MM.1S (cell line): ENCODE data around the gene RHOB.

Source experiments
- DNase-seq: peaks from one replicate; pipeline ENCODE4 v3.0.0-alpha.2; 2015
- H2AFZ ChIP-seq: fragments of 300-600 bp; sonication (generic); 2 replicates; pipeline ENCODE4 v1.6.0; 2016; ENCODE audit warnings: antibody characterized with exemption, low read length
- H3F3A ChIP-seq: fragments of 300-600 bp; sonication (generic); 2 replicates; pipeline ENCODE4 v1.6.1; 2016; ENCODE audit warnings: mild to moderate bottlenecking, antibody characterized with exemption, low read length, moderate library complexity, mixed read lengths; ENCODE audit not compliant: insufficient read depth
- H3K27ac ChIP-seq: fragments of 300-600 bp; sonication (generic); 2 replicates; pipeline ENCODE4 v1.5.1; 2016; ENCODE audit warnings: mild to moderate bottlenecking, low read length
- H3K27me3 ChIP-seq: fragments of 300-600 bp; sonication (generic); replicated peaks from 2 replicates; pipeline ENCODE4 v1.6.0; 2016; ENCODE audit warnings: low read length; ENCODE audit not compliant: insufficient read depth
- H3K36me3 ChIP-seq: fragments of 300-600 bp; sonication (generic); replicated peaks from 2 replicates; pipeline ENCODE4 v1.6.1; 2016; ENCODE audit warnings: mild to moderate bottlenecking, low read length, mixed read lengths; ENCODE audit not compliant: insufficient read depth
- H3K4me1 ChIP-seq: fragments of 300-600 bp; sonication (generic); 2 replicates; pipeline ENCODE4 v1.6.1; 2016; ENCODE audit warnings: low read length, mixed read lengths
- H3K4me2 ChIP-seq: fragments of 300-600 bp; sonication (generic); 2 replicates; pipeline ENCODE4 v1.6.0; 2016; ENCODE audit warnings: low read depth, low read length
- H3K4me3 ChIP-seq: fragments of 300-600 bp; sonication (generic); 2 replicates; pipeline ENCODE4 v1.5.1; 2016; ENCODE audit warnings: low read length, mixed read lengths
- H3K79me2 ChIP-seq: fragments of 300-600 bp; sonication (generic); 2 replicates; pipeline ENCODE4 v1.6.1; 2016; ENCODE audit warnings: mixed run types, low read length, mixed read lengths
- H3K9ac ChIP-seq: fragments of 300-600 bp; sonication (generic); 2 replicates; pipeline ENCODE4 v1.6.1; 2016; ENCODE audit warnings: low read length, mixed read lengths
- H3K9me2 ChIP-seq: fragments of 300-600 bp; sonication (generic); replicated peaks from 2 replicates; pipeline ENCODE4 v1.6.1; 2016; ENCODE audit warnings: mild to moderate bottlenecking, low read length, mixed read lengths; ENCODE audit not compliant: insufficient read depth
- H3K9me3 ChIP-seq: fragments of 300-600 bp; sonication (generic); replicated peaks from 2 replicates; pipeline ENCODE4 v1.6.1; 2016; ENCODE audit warnings: mild to moderate bottlenecking, low read length, mixed read lengths; ENCODE audit not compliant: insufficient read depth
- H4K20me1 ChIP-seq: fragments of 300-600 bp; sonication (generic); 2 replicates; pipeline ENCODE4 v1.6.1; 2016; ENCODE audit warnings: mild to moderate bottlenecking, low read length, moderate library complexity, mixed read lengths; ENCODE audit not compliant: insufficient read depth
- CTCF ChIP-seq: fragments of 300-600 bp; sonication (generic); IDR thresholded peaks from 2 replicates; pipeline ENCODE4 v1.5.1; 2016; ENCODE audit warnings: antibody characterized with exemption, low read length, mixed read lengths
- EZH2 ChIP-seq: fragments of 300-600 bp; sonication (generic); optimal IDR thresholded peaks from 2 replicates; pipeline ENCODE3; 2017; ENCODE audit warnings: low read depth, mild to moderate bottlenecking, antibody characterized with exemption, low read length, mixed read lengths
- EZH2phosphoT487 ChIP-seq: fragments of 300-600 bp; sonication (generic); IDR thresholded peaks from 2 replicates; pipeline ENCODE4 v1.6.1; 2018; ENCODE audit warnings: antibody characterized with exemption, low read length

The RHOB gene

GRCh38 chr2:20423847-20424246 is 23.0 kb upstream of the RHOB start:
- peak overlapping the region; percentile 60 for H3K4me3 ChIP-seq
- DNase-seq = peak; percentile 24
- peaks cover 64% of the 10 kb centered on the region for H3K4me1 ChIP-seq
- H3K27ac ChIP-seq = peak overlapping the region; percentile 98
- H3K9ac ChIP-seq = peak overlapping the region; percentile 87
- no peak overlapping the region for H2AFZ ChIP-seq
- H3K27me3 ChIP-seq = no peaks in the 10 kb centered on the region
- peak overlapping the region; percentile 96 for H3K4me2 ChIP-seq
- H3K9me3 ChIP-seq = no peaks in the 10 kb centered on the region
- H3F3A ChIP-seq = peaks cover 26% of the 10 kb centered on the region
- H3K9me2 ChIP-seq = no peaks in the 10 kb centered on the region
- H3K79me2 ChIP-seq = peaks cover 17% of the 10 kb centered on the region
- TF ChIP-seq EZH2 = no peak
- TF ChIP-seq CTCF = no peak
- TF ChIP-seq EZH2phosphoT487 = no peak
- H4K20me1 ChIP-seq = no peaks in the 10 kb centered on the region
- H3K36me3 ChIP-seq = no peaks in the 10 kb centered on the region

GRCh38 chr2:20424300-20425290 is 22.3 kb upstream of the RHOB start:
- Histone ChIP-seq H3K79me2 (peaks cover 17% of the 10 kb centered on the region), H4K20me1 (no peaks in the 10 kb centered on the region), H3K4me1 (peaks cover 63% of the 10 kb centered on the region), H3K4me3 (peak overlapping the region; percentile 60), H2AFZ (0 out of 2 replicates have a peak overlapping the region, but pooled peaks have one; percentile 0), H3K9ac (peak overlapping the region; percentile 87), H3K27ac (peak overlapping the region; percentile 98), H3K4me2 (peak overlapping the region; percentile 96), H3K27me3 (no peaks in the 10 kb centered on the region), H3K36me3 (no peaks in the 10 kb centered on the region), H3K9me3 (no peaks in the 10 kb centered on the region), H3F3A (peaks cover 26% of the 10 kb centered on the region), H3K9me2 (no peaks in the 10 kb centered on the region)
- TF ChIP-seq EZH2 = no peak
- no peak for TF ChIP-seq CTCF
- TF ChIP-seq EZH2phosphoT487 = no peak
- peak; percentile 98 for DNase-seq

GRCh38 chr2:20425371-20425881 is 21.4 kb upstream of the RHOB start:
- peak overlapping the region; percentile 98 for H3K27ac ChIP-seq

More at GRCh38 chr2:20425371-20425881, 21.4 kb upstream of the RHOB start:
- TF ChIP-seq CTCF = no peak
- TF ChIP-seq EZH2 = no peak
- TF ChIP-seq EZH2phosphoT487 = no peak
- Histone ChIP-seq H3K27me3 (no peaks in the 10 kb centered on the region), H3K9me2 (no peaks in the 10 kb centered on the region), H3K79me2 (peaks cover 12% of the 10 kb centered on the region), H3K9ac (peak overlapping the region; percentile 87; the same call in 1 of the 2 replicates), H2AFZ (0 out of 2 replicates have a peak overlapping the region, but pooled peaks have one; percentile 0), H3F3A (peaks cover 27% of the 10 kb centered on the region), H4K20me1 (no peaks in the 10 kb centered on the region), H3K9me3 (no peaks in the 10 kb centered on the region), H3K4me1 (peaks cover 64% of the 10 kb centered on the region), H3K36me3 (no peaks in the 10 kb centered on the region), H3K4me2 (peak overlapping the region; percentile 96), H3K4me3 (peak overlapping the region; percentile 60; the same call in 1 of the 2 replicates)
- DNase-seq = peak; percentile 26
